Progenitor cell of endocrine pancreas (in vitro differentiated cells): ENCODE measurements around the gene MMP17. TPM values are rescaled to one million over a fixed set of nuclear protein-coding genes. Genes with fewer than 3 reads are reported as not detected.

Experiments
- DNase-seq: peaks from one replicate; pipeline ENCODE4 v3.0.0; 2021; ENCODE audit warnings: low spot score; ENCODE audit not compliant: unreplicated experiment
- H3K27ac Mint-ChIP-seq: 2 replicates; pipeline ENCODE4 v1.8.0; 2021; ENCODE audit warnings: mild to moderate bottlenecking, moderate library complexity, mixed read lengths
- H3K27me3 Mint-ChIP-seq: 2 replicates; pipeline ENCODE4 v1.8.0; 2021; ENCODE audit warnings: mixed read lengths
- H3K36me3 Mint-ChIP-seq: 2 replicates; pipeline ENCODE4 v1.8.0; 2022; ENCODE audit warnings: mixed read lengths; ENCODE audit not compliant: insufficient read depth
- H3K4me1 Mint-ChIP-seq: 2 replicates; pipeline ENCODE4 v1.8.0; 2021; ENCODE audit warnings: low read depth, mixed read lengths
- H3K4me3 Mint-ChIP-seq: 2 replicates; pipeline ENCODE4 v1.8.0; 2021; ENCODE audit warnings: low read depth, mild to moderate bottlenecking, moderate library complexity, mixed read lengths
- H3K9me3 Mint-ChIP-seq: 2 replicates; pipeline ENCODE4 v1.8.0; 2021; ENCODE audit warnings: low read depth, mixed read lengths
- CTCF ChIP-seq: fragments of 200-600 bp; sonication (generic); IDR thresholded peaks from one replicate; pipeline ENCODE4 v1.5.0; 2021; ENCODE audit warnings: antibody characterized with exemption, mild to moderate bottlenecking; ENCODE audit not compliant: unreplicated experiment
- total RNA-seq: library from RNA; stranded (reverse); gene quantifications from 2 replicates; pipeline ENCODE4 v1.2.1, GENCODE V29; 2021

MMP17 gene
- total RNA-seq, 1 donor from 2014 or later, result 0.48 TPM

- DNase-seq, result no peak
- Mint-ChIP-seq H3K4me1 (no peaks in the 10 kb centered on the region), H3K9me3 (no peaks in the 10 kb centered on the region), H3K36me3 (peaks cover 14% of the 10 kb centered on the region), H3K27me3 (no peaks in the 10 kb centered on the region), H3K27ac (no peak overlapping the region), H3K4me3 (no peak overlapping the region)
- no peak for TF ChIP-seq CTCF
Measured at GRCh38 chr12:131785763-131786330, 42.3 kb upstream of the MMP17 start.

DNA sequence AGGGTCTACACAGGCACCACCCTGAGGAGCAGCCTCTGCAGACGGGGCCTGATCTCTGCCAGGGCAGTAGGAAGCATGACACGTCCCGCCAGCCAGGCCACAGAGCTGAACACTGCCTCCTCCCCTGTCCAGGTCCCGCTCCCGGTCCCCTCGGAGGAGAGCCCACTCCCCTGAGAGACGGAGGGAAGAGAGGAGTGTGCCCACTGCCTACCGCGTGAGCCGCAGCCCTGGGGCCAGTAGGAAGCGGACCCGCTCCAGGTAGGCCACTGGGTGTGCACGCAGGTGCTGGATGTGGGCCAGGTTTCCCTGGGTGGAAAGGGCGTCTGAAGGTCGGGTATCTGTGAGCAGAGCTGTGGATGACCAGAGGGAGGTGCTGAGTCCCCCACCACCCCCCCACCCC lies 41.9 kb upstream of the MMP17 start:
- Mint-ChIP-seq H3K27ac (no peak overlapping the region), H3K4me3 (no peak overlapping the region), H3K27me3 (no peaks in the 10 kb centered on the region), H3K4me1 (no peaks in the 10 kb centered on the region), H3K9me3 (no peaks in the 10 kb centered on the region), H3K36me3 (peaks cover 16% of the 10 kb centered on the region)
- no peak for TF ChIP-seq CTCF
- no peak for DNase-seq

GRCh38 chr12:131787143-131787660 lies 41.0 kb upstream of the MMP17 start:
- Mint-ChIP-seq H3K4me3 (no peak overlapping the region), H3K36me3 (peaks cover 20% of the 10 kb centered on the region), H3K27me3 (no peaks in the 10 kb centered on the region), H3K9me3 (no peaks in the 10 kb centered on the region), H3K27ac (no peak overlapping the region), H3K4me1 (no peaks in the 10 kb centered on the region)
- no peak for TF ChIP-seq CTCF
- no peak for DNase-seq

DNA sequence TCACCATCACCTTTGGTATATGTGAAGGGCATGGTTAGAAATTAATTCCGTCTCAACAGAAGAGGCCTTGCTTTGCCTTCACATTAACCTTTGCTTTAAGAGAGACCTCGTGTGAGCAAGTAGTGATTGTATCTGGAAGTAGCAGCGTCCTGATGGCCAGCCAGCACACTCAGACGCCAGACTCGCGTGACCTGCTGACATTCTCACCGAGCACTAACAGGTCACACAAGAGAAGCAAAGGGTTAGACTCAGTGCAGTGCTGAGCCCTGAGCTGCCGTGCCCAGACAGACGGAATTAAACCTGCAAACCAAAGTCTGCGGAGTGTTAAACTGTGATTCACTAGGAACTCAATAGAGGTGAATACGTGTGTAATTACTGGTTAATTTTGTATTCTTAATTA lies 40.1 kb upstream of the MMP17 start:
- no peaks in the 10 kb centered on the region for H3K4me1 Mint-ChIP-seq
- no peak overlapping the region for H3K27ac Mint-ChIP-seq
- H3K27me3 Mint-ChIP-seq, result no peaks in the 10 kb centered on the region
- H3K4me3 Mint-ChIP-seq, result no peak overlapping the region
- H3K9me3 Mint-ChIP-seq, result no peaks in the 10 kb centered on the region
- H3K36me3 Mint-ChIP-seq, result peaks cover 21% of the 10 kb centered on the region
- DNase-seq, result no peak
- no peak for TF ChIP-seq CTCF

GRCh38 chr12:131789638-131790037 lies 38.6 kb upstream of the MMP17 start:
- peaks cover 21% of the 10 kb centered on the region for H3K36me3 Mint-ChIP-seq
- H3K4me3 Mint-ChIP-seq, result no peak overlapping the region
- H3K4me1 Mint-ChIP-seq, result no peaks in the 10 kb centered on the region
- no peaks in the 10 kb centered on the region for H3K9me3 Mint-ChIP-seq
- no peak overlapping the region for H3K27ac Mint-ChIP-seq
- no peak for TF ChIP-seq CTCF
- no peaks in the 10 kb centered on the region for H3K27me3 Mint-ChIP-seq
- no peak for DNase-seq
